WERI-Rb-1 (cell line): ENCODE measurements around the gene MYO9A.
"Not testable (repeated sequence)": the region's sequence is repeated elsewhere in the genome, so short reads cannot be mapped to it uniquely, and the experiment has no call there.

Experiments
- DNase-seq: peaks from one replicate; pipeline ENCODE4 v3.0.0-alpha.2; 2020
- H3K27ac ChIP-seq: fragments of 250-450 bp; sonication (Bioruptor Pico); 2 replicates; pipeline ENCODE4 v1.5.1; 2020; ENCODE audit warnings: mild to moderate bottlenecking, moderate library complexity
- H3K27me3 ChIP-seq: fragments of 250-450 bp; sonication (Bioruptor Pico); 2 replicates; pipeline ENCODE4 v1.5.1; 2021; ENCODE audit warnings: mild to moderate bottlenecking, low read depth, moderate library complexity; ENCODE audit not compliant: insufficient read depth, severe bottlenecking
- H3K36me3 ChIP-seq: fragments of 250-450 bp; sonication (Bioruptor Pico); 2 replicates; pipeline ENCODE4 v1.5.1; 2020; ENCODE audit warnings: mild to moderate bottlenecking, moderate library complexity
- H3K4me3 ChIP-seq: 2 replicates; pipeline ENCODE4 v1.5.1; 2011; ENCODE audit warnings: low read depth, mild to moderate bottlenecking, control low read depth, low read length
- H3K9me3 ChIP-seq: fragments of 250-450 bp; sonication (Bioruptor Pico); 2 replicates; pipeline ENCODE4 v1.5.1; 2021; ENCODE audit warnings: mild to moderate bottlenecking, moderate library complexity; ENCODE audit not compliant: severe bottlenecking
- TF ChIP-seq, protein P1 (sequence below): IDR thresholded peaks from 2 replicates; pipeline ENCODE4 v1.5.1; 2011; ENCODE audit warnings: low read depth, mild to moderate bottlenecking, control low read depth, inconsistent platforms, low read length

Gene MYO9A

GRCh38 chr15:72065801-72066200 lies 52.1 kb downstream of the MYO9A start:
- H3K36me3 ChIP-seq = no peaks in the 10 kb centered on the region
- H3K27ac ChIP-seq = no peak overlapping the region
- H3K9me3 ChIP-seq = no peaks in the 10 kb centered on the region
- TF ChIP-seq, protein P1, sequence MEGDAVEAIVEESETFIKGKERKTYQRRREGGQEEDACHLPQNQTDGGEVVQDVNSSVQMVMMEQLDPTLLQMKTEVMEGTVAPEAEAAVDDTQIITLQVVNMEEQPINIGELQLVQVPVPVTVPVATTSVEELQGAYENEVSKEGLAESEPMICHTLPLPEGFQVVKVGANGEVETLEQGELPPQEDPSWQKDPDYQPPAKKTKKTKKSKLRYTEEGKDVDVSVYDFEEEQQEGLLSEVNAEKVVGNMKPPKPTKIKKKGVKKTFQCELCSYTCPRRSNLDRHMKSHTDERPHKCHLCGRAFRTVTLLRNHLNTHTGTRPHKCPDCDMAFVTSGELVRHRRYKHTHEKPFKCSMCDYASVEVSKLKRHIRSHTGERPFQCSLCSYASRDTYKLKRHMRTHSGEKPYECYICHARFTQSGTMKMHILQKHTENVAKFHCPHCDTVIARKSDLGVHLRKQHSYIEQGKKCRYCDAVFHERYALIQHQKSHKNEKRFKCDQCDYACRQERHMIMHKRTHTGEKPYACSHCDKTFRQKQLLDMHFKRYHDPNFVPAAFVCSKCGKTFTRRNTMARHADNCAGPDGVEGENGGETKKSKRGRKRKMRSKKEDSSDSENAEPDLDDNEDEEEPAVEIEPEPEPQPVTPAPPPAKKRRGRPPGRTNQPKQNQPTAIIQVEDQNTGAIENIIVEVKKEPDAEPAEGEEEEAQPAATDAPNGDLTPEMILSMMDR = no peak
- no peak overlapping the region for H3K4me3 ChIP-seq
- no peak for DNase-seq
- H3K27me3 ChIP-seq = no peaks in the 10 kb centered on the region

GRCh38 chr15:72063186-72063585 lies 54.8 kb downstream of the MYO9A start:
- no peak overlapping the region for H3K27ac ChIP-seq
- TF ChIP-seq, protein P1 = no peak
- H3K36me3 ChIP-seq = no peaks in the 10 kb centered on the region
- H3K9me3 ChIP-seq = no peaks in the 10 kb centered on the region
- no peaks in the 10 kb centered on the region for H3K27me3 ChIP-seq
- no peak for DNase-seq
- H3K4me3 ChIP-seq = no peak overlapping the region

DNA sequence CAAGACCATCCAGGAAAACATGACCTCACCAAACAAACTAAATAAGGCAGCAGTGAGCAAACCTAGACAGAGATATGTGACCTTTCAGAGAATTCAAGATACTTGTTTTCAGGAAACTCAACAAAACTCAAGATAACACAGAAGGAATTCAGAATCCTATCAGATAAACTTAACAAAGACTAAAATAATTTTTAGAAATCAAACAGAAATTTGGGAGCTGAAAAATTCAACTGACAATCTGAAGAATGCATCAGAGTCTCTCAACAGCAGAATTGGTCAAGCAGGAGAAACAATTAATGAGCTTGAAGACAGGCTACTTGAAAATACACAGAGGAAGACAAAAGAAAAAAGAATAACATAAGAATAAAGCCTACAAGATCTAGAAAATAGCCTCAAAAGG lies 55.6 kb downstream of the MYO9A start:
- no peak overlapping the region for H3K27ac ChIP-seq
- H3K4me3 ChIP-seq = no peak overlapping the region
- no peak for DNase-seq
- TF ChIP-seq, protein P1 = no peak
- H3K9me3 ChIP-seq = no peaks in the 10 kb centered on the region
- no peaks in the 10 kb centered on the region for H3K36me3 ChIP-seq
- H3K27me3 ChIP-seq = no peaks in the 10 kb centered on the region

GRCh38 chr15:72060687-72061250 lies 57.2 kb downstream of the MYO9A start:
- Histone ChIP-seq H3K36me3 (no peaks in the 10 kb centered on the region), H3K27me3 (no peaks in the 10 kb centered on the region), H3K9me3 (no peaks in the 10 kb centered on the region), H3K27ac (no peak overlapping the region), H3K4me3 (no peak overlapping the region)
- no peak for DNase-seq
- TF ChIP-seq, protein P1 = no peak

- Histone ChIP-seq H3K27me3 (no peaks in the 10 kb centered on the region), H3K4me3 (no peak overlapping the region), H3K27ac (no peak overlapping the region), H3K36me3 (no peaks in the 10 kb centered on the region), H3K9me3 (no peaks in the 10 kb centered on the region)
- no peak for DNase-seq
- TF ChIP-seq, protein P1 = no peak
Observed at GRCh38 chr15:72058585-72058984, 59.4 kb downstream of the MYO9A start.

DNA sequence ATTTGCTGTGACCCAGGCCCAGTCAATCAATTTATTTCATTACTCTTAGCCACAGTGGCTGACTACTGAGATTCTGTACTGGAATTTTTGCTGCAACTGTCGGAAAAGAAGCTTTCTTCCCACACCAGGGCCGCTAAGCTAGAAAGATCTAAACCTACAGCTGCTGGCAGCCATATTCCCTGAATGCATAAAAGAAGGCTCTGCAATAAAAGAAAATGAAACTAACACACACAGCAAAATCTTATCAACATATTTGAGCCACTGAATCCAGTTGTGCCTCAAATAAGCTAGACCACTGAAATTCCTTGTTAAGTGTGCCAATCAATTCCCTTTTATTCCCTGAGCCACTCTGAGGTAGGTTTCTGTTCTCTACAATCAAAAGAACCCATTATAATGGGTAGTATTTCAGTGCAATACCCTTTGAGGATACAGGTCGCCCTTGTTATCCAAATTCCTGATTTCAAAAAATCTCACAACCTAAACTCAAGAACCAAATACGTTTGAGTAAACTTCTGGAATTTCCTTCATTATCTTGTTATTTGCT lies 60.3 kb downstream of the MYO9A start:
- Histone ChIP-seq H3K9me3 (no peaks in the 10 kb centered on the region), H3K27ac (no peak overlapping the region), H3K36me3 (no peaks in the 10 kb centered on the region), H3K27me3 (no peaks in the 10 kb centered on the region), H3K4me3 (no peak overlapping the region)
- no peak for DNase-seq
- TF ChIP-seq, protein P1 = no peak

DNA sequence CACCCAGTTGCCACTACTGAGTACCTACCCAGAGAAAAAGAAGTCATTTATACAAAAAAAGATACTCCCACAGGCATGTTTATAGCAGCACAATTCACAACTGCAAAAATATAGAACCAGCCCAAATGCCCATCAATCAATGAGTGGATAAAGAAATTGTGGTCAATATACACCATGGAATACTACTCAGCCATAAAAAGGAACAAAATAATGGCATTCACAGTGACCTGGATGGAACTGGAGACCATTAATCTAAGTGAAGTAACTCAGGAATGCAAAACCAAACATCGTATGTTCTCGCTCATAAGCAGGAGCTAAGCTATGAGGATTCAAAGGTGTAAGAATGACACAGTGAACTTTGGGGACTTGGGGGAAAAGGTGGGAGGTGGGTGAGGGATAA lies 61.7 kb downstream of the MYO9A start:
- not testable (repeated sequence) for H3K4me3 ChIP-seq, H3K27ac ChIP-seq, DNase-seq, H3K36me3 ChIP-seq, H3K27me3 ChIP-seq, H3K9me3 ChIP-seq

- not testable (repeated sequence) for H3K36me3 ChIP-seq, DNase-seq, H3K4me3 ChIP-seq, H3K27ac ChIP-seq, H3K27me3 ChIP-seq, H3K9me3 ChIP-seq
Observed at GRCh38 chr15:72053297-72053696, 64.7 kb downstream of the MYO9A start.
